ENCODE results near the gene IGF2BP2. TPM values are rescaled to one million over a fixed set of nuclear protein-coding genes. Genes with fewer than 3 reads are reported as not detected.

Gene IGF2BP2
- total and polyA plus RNA-seq, 2 of the 13 experiments (the other 11 are each of a cell fraction or from before 2014, with no cell fraction given) = 6.5 to 46.0 TPM

GRCh38 chr3:185825639-185826481 is 1.0 kb upstream of the IGF2BP2 start (continued):
- TF ChIP-seq ZBTB14 (CRISPR knock-in tag; IDR thresholded peaks at IDR 0.05) = peak; percentile 67
- no peak for TF ChIP-seq RERE (CRISPR knock-in tag; IDR thresholded peaks at IDR 0.05; ENCODE audit: low read depth)
- TF ChIP-seq HCFC1 (IDR thresholded peaks at IDR 0.05; ENCODE audit: low read depth, low read length) = no peak
- TF ChIP-seq ZNF724P (CRISPR knock-in tag; IDR thresholded peaks at IDR 0.05; ENCODE audit: borderline replicate concordance) = no peak
- no peak for TF ChIP-seq MLX (CRISPR knock-in tag; IDR thresholded peaks at IDR 0.05)
- 0 out of 2 replicates have a peak, but pooled peaks have one; percentile 56 for TF ChIP-seq MZF1 (CRISPR knock-in tag; IDR thresholded peaks at IDR 0.05; ENCODE audit: borderline replicate concordance)
- TF ChIP-seq ZNF343 (CRISPR knock-in tag; IDR thresholded peaks at IDR 0.05) = no peak
- no peak for TF ChIP-seq HNRNPUL1 (IDR thresholded peaks at IDR 0.05; ENCODE audit: low read depth, low read length)
- TF ChIP-seq FOXP1 (IDR thresholded peaks at IDR 0.05) = no peak
- no peak for TF ChIP-seq FOXP1 (CRISPR knock-in tag; IDR thresholded peaks at IDR 0.05)
- TF ChIP-seq ZBTB49 (CRISPR knock-in tag; IDR thresholded peaks at IDR 0.05; ENCODE audit: borderline replicate concordance) = no peak
- TF ChIP-seq SMARCC2 (IDR thresholded peaks at IDR 0.05) = no peak
- no peak for TF ChIP-seq BRCA1 (CRISPR knock-in tag; IDR thresholded peaks at IDR 0.05)
- peak; percentile 47; the same call in 1 of the 2 replicates for TF ChIP-seq ZNF607 (CRISPR knock-in tag; IDR thresholded peaks at IDR 0.05; ENCODE audit: borderline replicate concordance)
- no peak for TF ChIP-seq ZFP37 (CRISPR knock-in tag; IDR thresholded peaks at IDR 0.05; ENCODE audit: borderline replicate concordance)
- no peak; the same call in 1 of the 2 replicates for TF ChIP-seq KDM3A (CRISPR knock-in tag; IDR thresholded peaks at IDR 0.05; ENCODE audit: low read depth)
- TF ChIP-seq RAD21 (CRISPR knock-in tag; IDR thresholded peaks at IDR 0.05) = peak; percentile 25; the same call in 1 of the 2 replicates
